ENCODE results near the gene PIGM.

DNA sequence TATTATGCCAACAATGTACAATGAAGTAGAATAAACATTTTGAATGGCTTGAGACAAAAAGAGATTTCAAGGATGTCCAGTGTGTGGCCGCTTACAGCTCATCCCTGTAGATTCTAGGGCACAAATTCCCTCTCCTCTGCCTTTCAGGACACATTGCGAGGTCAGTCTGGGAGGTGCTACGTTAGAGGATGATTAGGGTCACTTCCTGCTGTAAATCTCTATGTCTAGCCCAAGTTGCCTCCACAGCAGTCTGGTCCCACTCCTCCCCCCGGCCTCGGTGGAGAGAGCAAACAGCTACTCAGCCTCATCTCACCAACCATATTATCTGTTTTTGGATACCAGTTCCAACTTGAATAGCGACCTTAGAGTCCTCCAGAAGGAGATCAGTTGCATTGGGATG, 21.1 kb upstream of the PIGM start:
- TF ChIP-seq, protein P1, sequence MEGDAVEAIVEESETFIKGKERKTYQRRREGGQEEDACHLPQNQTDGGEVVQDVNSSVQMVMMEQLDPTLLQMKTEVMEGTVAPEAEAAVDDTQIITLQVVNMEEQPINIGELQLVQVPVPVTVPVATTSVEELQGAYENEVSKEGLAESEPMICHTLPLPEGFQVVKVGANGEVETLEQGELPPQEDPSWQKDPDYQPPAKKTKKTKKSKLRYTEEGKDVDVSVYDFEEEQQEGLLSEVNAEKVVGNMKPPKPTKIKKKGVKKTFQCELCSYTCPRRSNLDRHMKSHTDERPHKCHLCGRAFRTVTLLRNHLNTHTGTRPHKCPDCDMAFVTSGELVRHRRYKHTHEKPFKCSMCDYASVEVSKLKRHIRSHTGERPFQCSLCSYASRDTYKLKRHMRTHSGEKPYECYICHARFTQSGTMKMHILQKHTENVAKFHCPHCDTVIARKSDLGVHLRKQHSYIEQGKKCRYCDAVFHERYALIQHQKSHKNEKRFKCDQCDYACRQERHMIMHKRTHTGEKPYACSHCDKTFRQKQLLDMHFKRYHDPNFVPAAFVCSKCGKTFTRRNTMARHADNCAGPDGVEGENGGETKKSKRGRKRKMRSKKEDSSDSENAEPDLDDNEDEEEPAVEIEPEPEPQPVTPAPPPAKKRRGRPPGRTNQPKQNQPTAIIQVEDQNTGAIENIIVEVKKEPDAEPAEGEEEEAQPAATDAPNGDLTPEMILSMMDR (IDR thresholded peaks at IDR 0.05; ENCODE audit: insufficient read depth, low read depth, low read length), result no peak
- no peak for TF ChIP-seq EZH2 (IDR thresholded peaks at IDR 0.05; ENCODE audit: insufficient read depth, low read length)

Measured in astrocyte (in vitro differentiated cells and primary cell).